Stimulated activated CD4-positive, alpha-beta T cell treated with anti-CD3 and anti-CD28 coated beads, TNF-alpha, amount 100 ng/mL, for 24 hours (primary cell): ENCODE measurements around the gene ADK.
"Not testable (repeated sequence)": the region's sequence is repeated elsewhere in the genome, so short reads cannot be mapped to it uniquely, and the experiment has no call there.

Experiments
- DNase-seq, 3 experiments: peaks; one replicate each; pipeline ENCODE4 v3.0.0-alpha.2; 2020; ENCODE audit warnings: low read depth in 3 of 3

Gene ADK

GRCh38 chr10:74486659-74487058 is 335.6 kb downstream of the ADK start:
- no peak for DNase-seq

DNA sequence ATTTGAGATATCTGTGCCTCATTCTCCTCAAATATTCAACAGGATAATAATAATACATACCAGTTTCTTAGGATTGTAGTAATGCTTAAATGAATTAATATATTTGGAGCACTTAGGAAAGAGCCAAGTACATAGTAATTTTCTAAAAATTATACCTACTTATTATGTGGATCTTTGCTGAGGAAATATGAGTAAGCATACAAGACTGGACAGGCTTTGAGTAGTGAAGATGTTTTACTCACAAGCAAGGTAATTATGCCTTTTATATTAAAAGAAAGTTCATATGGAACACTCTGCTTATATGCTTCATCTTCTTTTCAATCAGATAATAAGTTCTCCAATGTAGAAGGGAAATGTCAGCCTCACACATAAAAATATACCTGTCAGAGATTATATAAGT is 337.9 kb downstream of the ADK start:
- DNase-seq, result no peak

DNA sequence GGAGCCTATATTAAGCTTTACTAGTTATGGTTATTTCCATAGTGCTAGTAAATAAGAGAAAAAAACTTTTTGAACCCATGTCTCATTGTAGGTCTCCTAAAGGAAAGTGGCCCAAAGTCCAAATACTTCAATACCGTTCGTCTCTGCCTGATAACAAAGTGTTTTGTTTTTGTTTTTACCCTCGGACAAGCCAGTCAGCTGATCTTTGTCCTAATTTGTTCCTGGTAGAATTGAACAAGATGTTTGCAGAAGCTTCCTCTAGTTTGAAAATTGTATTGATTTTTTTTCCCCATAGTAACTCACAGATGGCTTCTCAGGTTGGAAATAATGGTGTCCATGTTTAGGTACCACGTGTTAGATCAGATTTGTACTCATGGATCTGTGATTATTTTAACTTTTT is 339.5 kb downstream of the ADK start:
- no peak for DNase-seq

DNA sequence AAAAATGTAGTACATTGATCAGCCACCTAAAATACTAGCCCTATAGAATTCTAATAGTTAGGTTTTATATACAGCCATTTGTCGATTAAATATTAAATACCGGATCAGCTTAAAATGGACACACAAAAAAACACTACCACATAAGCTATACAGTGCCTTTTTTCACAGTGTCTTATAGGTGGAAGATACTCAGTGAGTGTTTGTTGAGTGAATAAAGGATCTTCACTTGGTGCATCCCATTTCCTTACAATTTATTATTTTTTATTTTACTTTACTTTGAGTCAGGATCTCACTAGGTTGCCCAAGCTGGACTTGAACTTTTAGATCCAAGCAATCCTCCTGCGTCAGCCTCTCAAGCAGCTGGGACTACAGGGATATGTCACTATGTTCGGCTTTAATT is 340.0 kb downstream of the ADK start:
- no peak for DNase-seq

DNA sequence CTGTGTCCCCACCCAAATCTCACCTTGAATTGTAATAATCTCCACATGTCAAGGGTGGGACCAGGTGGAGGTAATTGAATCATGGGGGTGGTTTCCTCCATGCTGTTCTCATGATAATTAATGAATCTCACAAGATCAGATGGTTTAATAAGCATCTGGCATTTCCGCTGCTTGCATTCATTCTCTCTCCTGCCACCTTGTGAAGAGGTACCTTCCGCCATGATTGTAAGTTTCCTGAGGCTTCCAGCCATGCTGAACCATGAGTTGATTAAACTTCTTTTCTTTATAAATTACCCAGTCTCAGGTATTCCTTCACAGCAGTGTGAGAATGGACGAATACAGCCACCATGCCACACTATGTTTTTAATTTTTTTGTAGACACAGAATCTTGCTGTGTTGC is 345.3 kb downstream of the ADK start:
- not testable (repeated sequence) for DNase-seq

DNA sequence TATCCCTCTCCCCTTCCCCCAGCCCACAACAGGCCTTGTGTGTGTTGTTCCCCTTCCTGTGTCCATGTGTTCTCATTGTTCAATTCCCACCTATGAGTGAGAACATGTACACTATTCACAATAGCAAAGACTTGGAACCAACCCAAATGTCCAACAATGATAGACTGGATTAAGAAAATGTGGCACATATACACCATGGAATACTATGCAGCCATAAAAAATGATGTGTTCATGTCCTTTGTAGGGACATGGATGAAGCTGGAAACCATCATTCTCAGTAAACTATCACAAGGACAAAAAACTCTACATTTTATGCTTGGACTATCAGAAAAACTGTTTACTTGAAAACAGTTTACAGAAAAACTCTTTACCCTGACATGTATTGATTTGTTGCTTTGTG is 347.6 kb downstream of the ADK start:
- DNase-seq, result not testable (repeated sequence)

DNA sequence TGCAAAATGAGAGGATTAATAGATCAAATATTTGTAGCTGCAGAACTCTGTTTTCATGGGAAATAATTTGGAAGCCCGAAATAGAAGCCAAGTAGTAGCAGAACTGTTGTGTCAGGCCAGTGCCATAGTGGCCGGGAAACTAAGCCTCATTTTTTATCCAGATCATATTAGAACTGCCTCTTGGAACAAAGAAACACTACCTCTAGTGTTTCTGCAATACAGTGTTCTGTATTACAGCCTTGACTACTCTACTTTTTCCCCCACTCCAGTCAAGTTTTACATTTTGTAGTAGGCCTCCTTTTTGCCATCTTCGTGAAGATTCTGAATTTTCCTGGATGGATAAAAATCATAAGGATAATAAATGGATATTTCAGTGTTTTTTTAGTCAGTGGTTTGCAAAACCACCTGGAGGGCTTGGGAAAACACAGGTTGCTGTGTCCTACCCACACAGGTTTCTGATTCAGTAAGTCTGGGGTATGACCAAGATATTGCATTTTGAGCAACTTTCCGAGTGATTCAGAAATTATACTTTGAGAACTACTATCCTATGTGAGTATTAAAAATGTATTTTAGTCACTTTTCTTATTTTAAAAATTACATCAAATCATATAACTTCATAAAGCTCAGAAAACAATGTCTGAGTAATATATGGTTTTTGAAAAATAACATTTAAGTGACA is 349.1 kb downstream of the ADK start:
- DNase-seq, result no peak

DNA sequence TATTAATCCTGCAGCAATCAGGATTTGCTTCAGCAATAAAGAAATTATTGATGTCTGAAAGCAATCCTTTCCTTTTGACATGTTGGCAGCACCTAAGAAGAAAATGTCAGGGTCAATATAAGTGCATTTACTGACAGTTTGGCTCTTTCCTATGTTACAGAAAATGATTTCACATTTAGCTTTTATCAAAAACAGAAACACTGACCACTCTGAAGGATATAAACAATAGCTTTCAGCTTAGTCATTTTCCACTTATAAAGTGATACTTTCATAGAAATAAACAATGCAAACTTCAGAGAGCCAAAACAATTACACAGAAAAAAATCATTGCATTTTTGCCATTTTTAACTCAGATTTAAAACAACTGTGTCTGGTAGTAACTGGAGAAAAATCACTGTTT is 349.8 kb downstream of the ADK start:
- no peak for DNase-seq

DNA sequence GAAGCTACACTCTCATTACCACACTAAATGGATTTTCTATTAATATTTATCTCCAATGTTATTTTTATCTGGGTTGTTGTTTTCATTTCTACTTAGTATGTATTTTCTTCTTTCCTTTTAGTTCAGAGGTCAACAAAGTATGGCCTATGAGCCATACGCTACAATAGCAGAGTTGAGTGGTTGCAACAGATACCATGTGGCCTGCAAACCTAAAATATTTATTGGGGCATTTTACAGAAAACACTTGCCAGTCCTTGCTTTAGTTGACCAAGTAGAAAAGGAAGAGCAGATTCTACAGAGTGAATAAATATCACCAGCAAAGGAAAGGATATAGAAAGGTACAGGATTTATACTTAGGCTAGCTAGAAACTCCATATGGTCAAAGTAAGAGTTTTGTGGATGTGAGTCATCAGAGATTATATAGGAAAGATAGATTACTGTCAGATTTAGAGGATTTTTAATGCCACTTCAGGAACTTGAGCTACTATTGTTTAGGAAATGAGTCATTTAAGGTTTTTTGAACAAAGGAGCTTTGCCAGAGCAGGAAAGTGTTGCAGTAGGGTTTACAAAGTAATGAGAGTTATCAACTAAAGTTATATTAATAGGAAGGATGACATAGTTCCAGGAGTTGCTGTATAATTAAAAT is 352.1 kb downstream of the ADK start:
- DNase-seq, result no peak

DNA sequence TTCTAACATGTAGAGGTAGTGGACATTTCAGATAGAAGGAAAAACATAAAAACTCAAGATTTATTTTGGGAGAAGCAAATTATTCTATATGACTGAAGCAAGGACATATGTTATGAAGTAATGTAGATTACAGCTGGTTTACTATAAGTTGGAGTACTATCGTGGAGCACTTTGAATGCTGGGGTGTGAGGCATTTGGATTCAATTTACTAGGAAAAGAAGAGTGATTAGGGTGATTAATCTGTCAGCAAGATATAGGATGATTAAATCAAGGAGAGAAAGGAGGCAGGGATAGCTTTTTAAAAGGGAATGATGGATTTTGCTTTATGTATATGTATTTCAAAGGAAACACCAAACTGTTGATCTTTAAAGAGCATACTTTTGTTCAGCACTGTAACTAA is 356.9 kb downstream of the ADK start:
- no peak for DNase-seq

- DNase-seq, result no peak
Measured at GRCh38 chr10:74510594-74510993, 359.6 kb downstream of the ADK start.

- no peak for DNase-seq
Measured at GRCh38 chr10:74511051-74511450, 360.0 kb downstream of the ADK start.

- no peak for DNase-seq
Measured at GRCh38 chr10:74514322-74514721, 363.3 kb downstream of the ADK start.

- no peak for DNase-seq
Measured at GRCh38 chr10:74518061-74518460, 367.0 kb downstream of the ADK start.

DNA sequence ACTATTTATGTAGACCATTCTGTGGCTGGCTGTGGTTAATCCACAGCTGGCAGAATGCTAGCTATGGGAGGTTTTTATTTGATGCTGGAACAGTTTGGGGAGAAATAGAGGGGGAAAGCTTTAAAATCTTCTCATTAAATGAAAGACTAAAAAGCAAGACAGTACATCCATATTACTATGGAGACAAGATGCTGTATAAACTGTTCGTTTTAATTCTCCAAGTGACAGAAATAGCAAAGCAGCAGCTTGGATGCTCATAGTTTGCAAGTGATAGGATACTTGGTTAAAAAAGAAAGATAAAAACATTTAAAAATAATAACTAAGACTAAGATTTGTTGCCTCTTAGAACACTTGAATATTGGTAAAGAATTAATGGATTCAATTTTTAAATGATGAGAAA is 370.5 kb downstream of the ADK start:
- DNase-seq, result no peak

- DNase-seq, result no peak
Measured at GRCh38 chr10:74523199-74523598, 372.2 kb downstream of the ADK start.

GRCh38 chr10:74525885-74526284 is 374.9 kb downstream of the ADK start:
- no peak for DNase-seq

DNA sequence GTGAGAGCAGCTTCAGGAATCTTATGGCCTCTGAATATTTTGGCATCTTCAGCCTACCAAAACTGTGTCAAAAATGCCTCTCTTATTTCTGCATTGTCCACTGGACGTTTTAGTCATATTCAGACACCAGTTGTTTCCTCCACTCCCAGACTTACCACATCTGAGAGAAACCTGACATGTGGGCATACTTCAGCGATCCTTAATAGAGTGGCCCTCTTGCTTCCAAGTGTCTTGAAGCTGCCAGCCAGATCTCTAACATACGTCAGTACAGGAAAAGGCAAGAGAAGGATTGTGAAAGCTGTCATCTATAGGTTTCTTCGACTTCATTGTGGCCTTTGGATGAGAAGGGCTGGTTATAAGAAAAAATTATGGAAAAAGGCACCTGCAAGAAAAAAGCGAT is 376.6 kb downstream of the ADK start:
- DNase-seq, result not testable (repeated sequence)

- DNase-seq, result no peak
Measured at GRCh38 chr10:74529205-74529604, 378.2 kb downstream of the ADK start.

GRCh38 chr10:74530981-74531380 is 380.0 kb downstream of the ADK start:
- DNase-seq, result no peak

GRCh38 chr10:74539317-74539716 is 388.3 kb downstream of the ADK start:
- no peak for DNase-seq

- DNase-seq, result no peak
Measured at GRCh38 chr10:74541375-74541774, 390.4 kb downstream of the ADK start.

GRCh38 chr10:74542077-74542476 is 391.1 kb downstream of the ADK start:
- DNase-seq, result no peak

DNA sequence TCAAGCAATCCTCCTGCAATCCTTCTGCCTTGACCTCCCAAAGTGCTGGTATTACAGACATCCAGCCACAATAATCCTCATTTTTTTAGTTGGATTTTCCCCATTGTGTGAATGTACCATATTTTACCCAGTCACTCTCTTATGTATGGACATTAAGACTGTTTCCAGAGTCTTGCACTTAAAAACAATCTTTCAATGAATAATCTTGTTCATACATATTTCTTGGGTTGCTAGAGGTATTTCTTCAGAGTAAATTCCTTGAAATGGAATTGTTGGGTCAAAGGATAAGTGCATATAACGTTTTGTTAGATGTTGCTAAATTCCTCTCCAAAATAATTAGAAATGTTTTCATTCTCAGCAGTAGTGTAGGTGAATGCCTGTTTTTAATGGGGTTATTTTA is 392.3 kb downstream of the ADK start:
- no peak for DNase-seq
